HCT116 (cell line): ENCODE measurements around the gene STAM. TPM values are rescaled to one million over a fixed set of nuclear protein-coding genes. Genes with fewer than 3 reads are reported as not detected.

Experiments used
- ATAC-seq: fragments of 200-7000 bp; cut with Tn5 transposase; 2 replicates; pipeline ENCODE4 v1.9.1; 2020; ENCODE audit warnings: mild to moderate bottlenecking, moderate library complexity
- BruUV-seq: library from RNA; stranded (reverse); fragments of 400-500 nt; replicated peaks from 2 replicates; lab custom pipeline; 2021; lab: Mats Ljungman, UMichigan
- CTCF ChIA-PET: fragments of 300-600 bp; sonication (Branson Sonifier 250); formaldehyde crosslinking; loops from one replicate; lab custom pipeline; 2021; ENCODE audit warnings: antibody characterized with exemption; lab: Charles Lee
- POLR2A ChIA-PET: fragments of 300-600, 350-600 bp; sonication (Branson Sonifier 250); formaldehyde crosslinking; loops from one replicate; lab custom pipeline; 2021; ENCODE audit warnings: antibody characterized with exemption; lab: Charles Lee
- RAD21 ChIA-PET, 2 experiments: fragments of 300-600 bp; sonication (Branson Sonifier 250); formaldehyde crosslinking; loops; one replicate each; lab custom pipeline; 2023; ENCODE audit warnings: low total read pairs in 2 of 2; ENCODE audit not compliant: uncharacterized antibody in 2 of 2, unreplicated experiment in 2 of 2, low non-redundant PET in 1 of 2; lab: Charles Lee
- DNase-seq: peaks from one replicate; pipeline ENCODE4 v3.0.0-alpha.2; 2010; ENCODE audit warnings: low read depth, low spot score
- H2AFZ ChIP-seq: fragments of 200-600 bp; shearing (Covaris generic), sonication (generic); 2 replicates; pipeline ENCODE4 v1.6.1; 2017; ENCODE audit warnings: low read depth, mixed run types, mixed read lengths, antibody characterized with exemption, low read length; ENCODE audit not compliant: poor library complexity, severe bottlenecking
- H3K27ac ChIP-seq: 2 replicates; pipeline ENCODE4 v1.5.1; 2012; ENCODE audit warnings: low read depth, low read length
- H3K27me3 ChIP-seq: fragments of 200-600 bp; sonication (generic); 2 replicates; pipeline ENCODE4 v1.6.1; 2016; ENCODE audit warnings: mixed run types, low read length, mixed read lengths; ENCODE audit not compliant: insufficient read depth
- H3K36me3 ChIP-seq, 2 experiments: fragments of 200-500 bp in 1 of 2; fragments of 200-600 bp in 1 of 2; sonication (Bioruptor generic) in 1 of 2; sonication (generic) in 1 of 2; 2 replicates each; pipeline versions ENCODE4 v1.5.1 to v1.6.1; 2014 to 2016; ENCODE audit warnings: low read length in 2 of 2, inconsistent platforms in 1 of 2, mixed read lengths in 1 of 2, mixed run types in 1 of 2; ENCODE audit not compliant: insufficient read depth in 2 of 2, control insufficient read depth in 1 of 2
- H3K4me1 ChIP-seq, 2 experiments: fragments of 200-600 bp in 1 of 2; sonication (generic) in 1 of 2; 2 replicates each; pipeline versions ENCODE4 v1.5.1 to v1.6.1; 2012 to 2017; ENCODE audit warnings: low read length in 2 of 2, inconsistent platforms in 1 of 2, mild to moderate bottlenecking in 1 of 2, mixed read lengths in 1 of 2, mixed run types in 1 of 2, moderate library complexity in 1 of 2; ENCODE audit not compliant: insufficient read depth in 2 of 2, control insufficient read depth in 1 of 2
- H3K4me2 ChIP-seq: fragments of 200-600 bp; sonication (generic); 2 replicates; pipeline ENCODE4 v1.6.1; 2017; ENCODE audit warnings: mixed run types, low read length, mixed read lengths
- H3K4me3 ChIP-seq, 2 experiments: fragments of 200-600 bp in 1 of 2; sonication (generic) in 1 of 2; replicated peaks in 1 of 2; 2 replicates each; pipeline ENCODE4 v1.5.1; 2011 to 2016; ENCODE audit warnings: low read length in 2 of 2, control low read depth in 1 of 2, low read depth in 1 of 2, mild to moderate bottlenecking in 1 of 2, mixed read lengths in 1 of 2, mixed run types in 1 of 2
- H3K79me2 ChIP-seq: fragments of 200-600 bp; sonication (generic); 2 replicates; pipeline ENCODE4 v1.6.1; 2017; ENCODE audit warnings: mild to moderate bottlenecking, mixed run types, low read length, moderate library complexity, mixed read lengths; ENCODE audit not compliant: insufficient read depth
- H3K9ac ChIP-seq: fragments of 200-600 bp; sonication (generic); 2 replicates; pipeline ENCODE4 v1.6.1; 2016; ENCODE audit warnings: low read length, mixed read lengths
- H3K9me2 ChIP-seq: fragments of 200-600 bp; sonication (generic), shearing (Covaris generic); 2 replicates; pipeline ENCODE4 v1.6.1; 2017; ENCODE audit warnings: mixed run types, mild to moderate bottlenecking, moderate library complexity; ENCODE audit not compliant: insufficient read depth
- H3K9me3 ChIP-seq, 2 experiments: fragments of 200-500 bp in 1 of 2; fragments of 200-600 bp in 1 of 2; sonication (Bioruptor generic) in 1 of 2; sonication (generic) in 1 of 2; 2 replicates each; pipeline ENCODE4 v1.6.1; 2014 to 2017; ENCODE audit warnings: low read length in 2 of 2, mixed read lengths in 2 of 2, inconsistent platforms in 1 of 2, low read depth in 1 of 2, mild to moderate bottlenecking in 1 of 2, mixed run types in 1 of 2, moderate library complexity in 1 of 2; ENCODE audit not compliant: control insufficient read depth in 1 of 2, insufficient read depth in 1 of 2
- H4K20me1 ChIP-seq: fragments of 200-600 bp; sonication (generic), shearing (Covaris generic); 2 replicates; pipeline ENCODE4 v1.6.1; 2017; ENCODE audit warnings: mixed run types, mild to moderate bottlenecking, moderate library complexity; ENCODE audit not compliant: insufficient read depth
- CEBPB ChIP-seq: IDR thresholded peaks from 2 replicates; pipeline ENCODE4 v1.6.1; 2012; ENCODE audit warnings: low read depth
- EGR1 ChIP-seq: IDR thresholded peaks from 2 replicates; pipeline ENCODE4 v1.6.1; 2012; ENCODE audit warnings: low read depth
- EZH2phosphoT487 ChIP-seq: fragments of 200-600 bp; IDR thresholded peaks from 2 replicates; pipeline ENCODE4 v1.6.1; 2018; ENCODE audit warnings: antibody characterized with exemption, borderline replicate concordance
- FOSL1 ChIP-seq: IDR thresholded peaks from 2 replicates; pipeline ENCODE4 v1.6.1; 2012; ENCODE audit warnings: low read depth
- JUND ChIP-seq: IDR thresholded peaks from 2 replicates; pipeline ENCODE4 v1.6.1; 2012
- POLR2AphosphoS5 ChIP-seq: IDR thresholded peaks from 2 replicates; pipeline ENCODE4 v1.6.1; 2011; ENCODE audit warnings: mild to moderate bottlenecking, low read depth, low read length, moderate library complexity
- RAD21 ChIP-seq: IDR thresholded peaks from 2 replicates; pipeline ENCODE4 v1.6.1; 2012; ENCODE audit warnings: low read depth, mild to moderate bottlenecking
- SIN3A ChIP-seq: IDR thresholded peaks from 2 replicates; pipeline ENCODE4 v1.6.1; 2012; ENCODE audit warnings: low read depth
- SRF ChIP-seq: IDR thresholded peaks from 2 replicates; pipeline ENCODE4 v1.6.1; 2012; ENCODE audit warnings: low read depth
- TCF7L2 ChIP-seq: IDR thresholded peaks from 2 replicates; pipeline ENCODE4 v1.7.0; 2011; ENCODE audit warnings: borderline replicate concordance, inconsistent platforms; ENCODE audit not compliant: insufficient read depth, insufficient read length; ENCODE audit errors: extremely low read depth
- YY1 ChIP-seq: IDR thresholded peaks from 2 replicates; pipeline ENCODE4 v1.6.1; 2011; ENCODE audit warnings: low read length, low read depth, moderate library complexity, mild to moderate bottlenecking; ENCODE audit not compliant: insufficient replicate concordance; ENCODE audit errors: extremely low read depth
- ZFX ChIP-seq: fragments of 450-650 bp; IDR thresholded peaks from 2 replicates; pipeline ENCODE4 v1.6.1; 2017
- intact Hi-C: fragments of 100-400 bp; cut with micrococcal nuclease; formaldehyde crosslinking; loops from 2 replicates; pipeline ENCODE4 v1.10.0; 2022
- total RNA-seq: library from RNA; stranded (reverse); gene quantifications from one replicate; pipeline ENCODE4 v1.2.1, GENCODE V29; 2021; ENCODE audit not compliant: unreplicated experiment
- TF ChIP-seq, protein P1 (sequence below): IDR thresholded peaks from 2 replicates; pipeline ENCODE4 v1.6.1; 2012
- TF ChIP-seq, protein P2 (sequence below): IDR thresholded peaks from 2 replicates; pipeline ENCODE4 v1.6.1; 2011; ENCODE audit warnings: mild to moderate bottlenecking, low read length, moderate library complexity; ENCODE audit not compliant: insufficient replicate concordance; ENCODE audit errors: extremely low read depth
- TF ChIP-seq, protein P3 (sequence below): IDR thresholded peaks from 2 replicates; pipeline ENCODE4 v1.6.1; 2012

Gene STAM
- total RNA-seq, 1 experiment from 2014 or later = 23.0 TPM

DNA sequence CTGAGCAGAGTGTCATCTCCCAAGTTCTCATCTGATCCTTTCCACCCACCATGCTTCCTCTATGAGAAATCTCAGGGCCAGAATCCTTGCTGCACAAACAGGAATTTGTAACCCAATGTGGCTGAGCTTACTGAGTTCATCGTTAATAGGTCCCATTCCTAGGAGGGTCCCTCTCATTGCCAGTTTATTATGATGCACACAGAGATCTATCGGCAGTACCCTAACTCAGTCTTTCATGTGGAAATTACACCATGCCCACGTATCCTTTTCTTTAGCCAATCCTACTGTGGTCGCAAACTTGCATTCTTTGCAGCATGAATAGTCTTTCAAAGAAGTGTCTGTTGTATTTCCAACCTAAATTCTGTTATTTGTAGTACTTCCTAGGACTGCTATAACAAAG lies 120.2 kb downstream of the STAM start:
- no peak for DNase-seq
- Histone ChIP-seq H3K9ac (no peak overlapping the region), H3K79me2 (no peaks in the 10 kb centered on the region), H3K4me3 (no peak overlapping the region), H2AFZ (no peak overlapping the region), H3K27ac (no peak overlapping the region), H3K9me3 (no peaks in the 10 kb centered on the region), H3K9me2 (no peaks in the 10 kb centered on the region), H3K4me1 (no peaks in the 10 kb centered on the region), H3K27me3 (no peaks in the 10 kb centered on the region), H3K36me3 (no peaks in the 10 kb centered on the region), H3K4me2 (no peak overlapping the region)
- ChIA-PET POLR2A (no interaction called here), CTCF (no interaction called here), RAD21 (no interaction called here)
- no peak for ATAC-seq
- BruUV-seq = no TSS peak
- intact Hi-C loops = no loop called here
- TF ChIP-seq CEBPB = no peak
- TF ChIP-seq JUND = no peak
- TF ChIP-seq EZH2phosphoT487 = no peak
- no peak for TF ChIP-seq EGR1
- TF ChIP-seq SIN3A = no peak
- no peak for TF ChIP-seq YY1
- TF ChIP-seq POLR2AphosphoS5 = no peak
- no peak for TF ChIP-seq RAD21
- no peak for TF ChIP-seq TCF7L2
- no peak for TF ChIP-seq ZFX
- TF ChIP-seq, protein P1, sequence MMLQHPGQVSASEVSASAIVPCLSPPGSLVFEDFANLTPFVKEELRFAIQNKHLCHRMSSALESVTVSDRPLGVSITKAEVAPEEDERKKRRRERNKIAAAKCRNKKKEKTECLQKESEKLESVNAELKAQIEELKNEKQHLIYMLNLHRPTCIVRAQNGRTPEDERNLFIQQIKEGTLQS = no peak
- TF ChIP-seq FOSL1 = no peak
- TF ChIP-seq, protein P2, sequence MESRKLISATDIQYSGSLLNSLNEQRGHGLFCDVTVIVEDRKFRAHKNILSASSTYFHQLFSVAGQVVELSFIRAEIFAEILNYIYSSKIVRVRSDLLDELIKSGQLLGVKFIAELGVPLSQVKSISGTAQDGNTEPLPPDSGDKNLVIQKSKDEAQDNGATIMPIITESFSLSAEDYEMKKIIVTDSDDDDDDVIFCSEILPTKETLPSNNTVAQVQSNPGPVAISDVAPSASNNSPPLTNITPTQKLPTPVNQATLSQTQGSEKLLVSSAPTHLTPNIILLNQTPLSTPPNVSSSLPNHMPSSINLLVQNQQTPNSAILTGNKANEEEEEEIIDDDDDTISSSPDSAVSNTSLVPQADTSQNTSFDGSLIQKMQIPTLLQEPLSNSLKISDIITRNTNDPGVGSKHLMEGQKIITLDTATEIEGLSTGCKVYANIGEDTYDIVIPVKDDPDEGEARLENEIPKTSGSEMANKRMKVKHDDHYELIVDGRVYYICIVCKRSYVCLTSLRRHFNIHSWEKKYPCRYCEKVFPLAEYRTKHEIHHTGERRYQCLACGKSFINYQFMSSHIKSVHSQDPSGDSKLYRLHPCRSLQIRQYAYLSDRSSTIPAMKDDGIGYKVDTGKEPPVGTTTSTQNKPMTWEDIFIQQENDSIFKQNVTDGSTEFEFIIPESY = no peak
- no peak for TF ChIP-seq SRF
- TF ChIP-seq, protein P3, sequence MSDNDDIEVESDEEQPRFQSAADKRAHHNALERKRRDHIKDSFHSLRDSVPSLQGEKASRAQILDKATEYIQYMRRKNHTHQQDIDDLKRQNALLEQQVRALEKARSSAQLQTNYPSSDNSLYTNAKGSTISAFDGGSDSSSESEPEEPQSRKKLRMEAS = no peak
- TF ChIP-seq, all 23 proteins: peak for 0
- H4K20me1 ChIP-seq = no peaks in the 10 kb centered on the region
